ENCODE results near the gene USP47. TPM values are rescaled to one million over a fixed set of nuclear protein-coding genes. Genes with fewer than 3 reads are reported as not detected.

The USP47 gene
- polyA plus RNA-seq, 2 of the 4 experiments (the other 2 are of a cell fraction) = 31.0 to 32.8 TPM

DNA sequence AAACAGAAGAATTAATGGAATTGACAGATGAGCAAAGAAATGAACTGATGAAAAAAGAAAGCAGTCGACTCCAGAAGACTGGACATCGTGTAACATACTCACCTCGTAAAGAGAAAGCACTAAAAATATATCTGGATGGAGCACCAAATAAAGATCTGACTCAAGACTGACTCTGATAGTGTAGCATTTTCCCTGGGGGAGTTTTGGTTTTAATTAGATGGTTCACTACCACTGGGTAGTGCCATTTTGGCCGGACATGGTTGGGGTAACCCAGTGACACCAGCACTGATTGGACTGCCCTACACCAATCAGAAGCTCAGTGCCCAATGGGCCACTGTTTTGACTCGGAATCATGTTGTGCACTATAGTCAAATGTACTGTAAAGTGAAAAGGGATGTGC lies 114.2 kb downstream of the USP47 start:
- H3K27ac ChIP-seq = no peak overlapping the region
- H3K4me2 ChIP-seq = no peak overlapping the region
- WGBS (ENCODE audit: missing lambda C conversion rate) = 88% methylated on average over 5 of the region's 5 CpGs
- no peak for FAIRE-seq
- POLR2A ChIA-PET = no interaction called here
- CTCF ChIA-PET = interaction anchor here (0.9 to 4.1 kb wide), 3 partner anchors 9 to 89 kb away, joined by 4 to 26 read pairs (median 22); no protein-coding TSS in a partner anchor
- no peak overlapping the region for H3K4me3 ChIP-seq
- no peak for ATAC-seq
- TF ChIP-seq HOXB13 (CRISPR knock-in tag; IDR thresholded peaks at IDR 0.05; ENCODE audit: low read depth) (no peak), FOSB (CRISPR knock-in tag; IDR thresholded peaks at IDR 0.05) (no peak), JUN (IDR thresholded peaks at IDR 0.05) (no peak), NR3C1 (IDR thresholded peaks at IDR 0.05) (no peak), MAFK (IDR thresholded peaks at IDR 0.05; ENCODE audit: partially characterized antibody) (no peak), ZNF302 (CRISPR knock-in tag; IDR thresholded peaks at IDR 0.05) (no peak)
- TF ChIP-seq, protein P1, sequence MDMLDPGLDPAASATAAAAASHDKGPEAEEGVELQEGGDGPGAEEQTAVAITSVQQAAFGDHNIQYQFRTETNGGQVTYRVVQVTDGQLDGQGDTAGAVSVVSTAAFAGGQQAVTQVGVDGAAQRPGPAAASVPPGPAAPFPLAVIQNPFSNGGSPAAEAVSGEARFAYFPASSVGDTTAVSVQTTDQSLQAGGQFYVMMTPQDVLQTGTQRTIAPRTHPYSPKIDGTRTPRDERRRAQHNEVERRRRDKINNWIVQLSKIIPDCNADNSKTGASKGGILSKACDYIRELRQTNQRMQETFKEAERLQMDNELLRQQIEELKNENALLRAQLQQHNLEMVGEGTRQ (IDR thresholded peaks at IDR 0.05) = no peak
- no peak for DNase-seq (ENCODE audit: low read depth in 1 of 2, low spot score in 1 of 2)
- H3K4me1 ChIP-seq = no peaks in the 10 kb centered on the region
- no peaks in the 10 kb centered on the region for H3K9me3 ChIP-seq

- H3K4me1 ChIP-seq = no peaks in the 10 kb centered on the region
- no peaks in the 10 kb centered on the region for H3K9me3 ChIP-seq
- ChIA-PET CTCF (interaction anchor here (0.8 to 2.2 kb wide), 10 partner anchors 8 to 355 kb away, joined by 3 to 5 read pairs (median 4); no protein-coding TSS in a partner anchor), POLR2A (no interaction called here)
- WGBS (ENCODE audit: missing lambda C conversion rate) = 90% methylated on average over 11 of the region's 11 CpGs
- no peak for DNase-seq (ENCODE audit: low read depth in 1 of 2, low spot score in 1 of 2)
- H3K27ac ChIP-seq = no peak overlapping the region
- no peak for TF ChIP-seq POLR2AphosphoS2 (conservative IDR thresholded peaks at IDR 0.05; ENCODE audit: low read length)
- TF ChIP-seq RNF2 (IDR thresholded peaks at IDR 0.05; ENCODE audit: borderline replicate concordance, low read depth) = no peak
- TF ChIP-seq HOXB5 (CRISPR knock-in tag; IDR thresholded peaks at IDR 0.05) = no peak
- TF ChIP-seq RFX5 (IDR thresholded peaks at IDR 0.05) = no peak
- ATAC-seq = no peak
- no peak overlapping the region for H3K4me3 ChIP-seq
- FAIRE-seq = no peak
- no peak overlapping the region for H3K4me2 ChIP-seq
Observed at GRCh38 chr11:11958403-11959231, 116.8 kb downstream of the USP47 start.

DNA sequence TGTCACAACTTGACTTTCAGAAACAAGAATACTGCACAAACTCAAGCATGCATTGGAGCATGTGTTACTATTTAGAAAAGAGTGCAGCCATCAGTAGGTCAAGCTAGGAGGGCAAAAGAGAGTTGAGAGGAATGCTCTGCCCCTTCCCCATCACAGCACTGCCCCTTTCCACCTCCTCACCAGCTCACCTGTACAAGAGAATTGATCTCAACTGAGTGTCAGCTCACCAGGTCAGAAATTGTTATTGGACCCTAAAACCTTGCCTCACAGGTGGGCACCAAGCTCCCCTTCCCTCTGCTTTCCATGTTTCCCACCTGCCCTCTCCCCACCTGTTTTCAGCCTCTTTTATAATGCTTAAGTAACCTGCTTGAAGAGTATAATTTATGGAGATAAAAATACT lies 117.8 kb downstream of the USP47 start:
- no peaks in the 10 kb centered on the region for H3K9me3 ChIP-seq
- ChIA-PET CTCF (interaction anchor here (0.9 to 2.2 kb wide), 3 partner anchors 12 to 56 kb away, joined by 3 to 5 read pairs (median 4); no protein-coding TSS in a partner anchor), POLR2A (no interaction called here)
- no peak overlapping the region for H3K27ac ChIP-seq
- ATAC-seq (no peak), DNase-seq (ENCODE audit: low read depth in 1 of 2, low spot score in 1 of 2) (no peak), FAIRE-seq (no peak)
- TF ChIP-seq POLR2A (IDR thresholded peaks at IDR 0.05; ENCODE audit: low read length) (no peak), TP53 (CRISPR knock-in tag; IDR thresholded peaks at IDR 0.05) (no peak), HEYL (CRISPR knock-in tag; IDR thresholded peaks at IDR 0.05) (no peak), KDM5A (IDR thresholded peaks at IDR 0.05) (no peak), ZFP36 (IDR thresholded peaks at IDR 0.05; ENCODE audit: borderline replicate concordance, partially characterized antibody) (no peak), GATA3 (IDR thresholded peaks at IDR 0.05; ENCODE audit: borderline replicate concordance) (no peak), EHMT2 (IDR thresholded peaks at IDR 0.05; ENCODE audit: low read depth) (no peak), REST (IDR thresholded peaks at IDR 0.05) (no peak), FOXS1 (CRISPR knock-in tag; IDR thresholded peaks at IDR 0.05) (no peak), ATOH8 (CRISPR knock-in tag; IDR thresholded peaks at IDR 0.05; ENCODE audit: low read depth) (no peak)
- TF ChIP-seq, protein P2, sequence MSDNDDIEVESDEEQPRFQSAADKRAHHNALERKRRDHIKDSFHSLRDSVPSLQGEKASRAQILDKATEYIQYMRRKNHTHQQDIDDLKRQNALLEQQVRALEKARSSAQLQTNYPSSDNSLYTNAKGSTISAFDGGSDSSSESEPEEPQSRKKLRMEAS (IDR thresholded peaks at IDR 0.05) = no peak
- TF ChIP-seq, protein P1 (IDR thresholded peaks at IDR 0.05) = no peak
- no peak overlapping the region for H3K4me2 ChIP-seq
- no peak overlapping the region for H3K4me3 ChIP-seq
- H3K4me1 ChIP-seq = no peaks in the 10 kb centered on the region
